C4-2B (cell line): ENCODE data around the gene SUFU.

ENCODE experiments used
- ZFX ChIP-seq: fragments of 450-650 bp; IDR thresholded peaks from 2 replicates; pipeline ENCODE4 v1.6.1; 2017
- TF ChIP-seq, protein P1 (sequence below): fragments of 450-650 bp; conservative IDR thresholded peaks from 2 replicates; pipeline ENCODE4 v1.5.1; 2017; ENCODE audit warnings: mild to moderate bottlenecking

GRCh38 chr10:102630663-102631062, 126.9 kb downstream of the SUFU start:
- TF ChIP-seq, protein P1, sequence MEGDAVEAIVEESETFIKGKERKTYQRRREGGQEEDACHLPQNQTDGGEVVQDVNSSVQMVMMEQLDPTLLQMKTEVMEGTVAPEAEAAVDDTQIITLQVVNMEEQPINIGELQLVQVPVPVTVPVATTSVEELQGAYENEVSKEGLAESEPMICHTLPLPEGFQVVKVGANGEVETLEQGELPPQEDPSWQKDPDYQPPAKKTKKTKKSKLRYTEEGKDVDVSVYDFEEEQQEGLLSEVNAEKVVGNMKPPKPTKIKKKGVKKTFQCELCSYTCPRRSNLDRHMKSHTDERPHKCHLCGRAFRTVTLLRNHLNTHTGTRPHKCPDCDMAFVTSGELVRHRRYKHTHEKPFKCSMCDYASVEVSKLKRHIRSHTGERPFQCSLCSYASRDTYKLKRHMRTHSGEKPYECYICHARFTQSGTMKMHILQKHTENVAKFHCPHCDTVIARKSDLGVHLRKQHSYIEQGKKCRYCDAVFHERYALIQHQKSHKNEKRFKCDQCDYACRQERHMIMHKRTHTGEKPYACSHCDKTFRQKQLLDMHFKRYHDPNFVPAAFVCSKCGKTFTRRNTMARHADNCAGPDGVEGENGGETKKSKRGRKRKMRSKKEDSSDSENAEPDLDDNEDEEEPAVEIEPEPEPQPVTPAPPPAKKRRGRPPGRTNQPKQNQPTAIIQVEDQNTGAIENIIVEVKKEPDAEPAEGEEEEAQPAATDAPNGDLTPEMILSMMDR = no peak
- no peak for TF ChIP-seq ZFX
